ENCODE data around the gene EEF1AKMT2.
A peak's percentile ranks its signal among the peaks of the same experiment; 100 is the strongest.
"Not testable (repeated sequence)": the region's sequence is repeated elsewhere in the genome, so short reads cannot be mapped to it uniquely, and the experiment has no call there.

EEF1AKMT2 gene

DNA sequence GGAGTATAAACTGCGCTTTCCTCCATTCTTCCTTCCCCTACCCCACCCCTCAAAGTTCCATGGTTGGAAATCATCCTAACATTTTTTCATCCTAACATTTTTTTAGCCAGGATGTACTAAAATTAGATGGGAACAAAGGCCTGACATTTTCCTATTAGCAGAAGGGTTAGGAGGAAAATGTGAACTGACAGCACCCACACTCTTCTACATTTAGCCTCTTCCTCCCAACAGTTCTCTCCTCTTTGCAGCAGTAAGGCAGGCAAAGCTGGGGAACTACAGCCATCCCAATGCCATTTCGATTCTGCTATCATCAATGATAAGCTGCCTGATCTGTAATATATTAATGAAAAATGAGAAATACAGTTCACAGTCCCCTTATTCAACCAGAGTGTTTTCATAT lies 36.1 kb downstream of the EEF1AKMT2 start:
- no peak for DNase-seq (ENCODE audit: low read depth)

DNA sequence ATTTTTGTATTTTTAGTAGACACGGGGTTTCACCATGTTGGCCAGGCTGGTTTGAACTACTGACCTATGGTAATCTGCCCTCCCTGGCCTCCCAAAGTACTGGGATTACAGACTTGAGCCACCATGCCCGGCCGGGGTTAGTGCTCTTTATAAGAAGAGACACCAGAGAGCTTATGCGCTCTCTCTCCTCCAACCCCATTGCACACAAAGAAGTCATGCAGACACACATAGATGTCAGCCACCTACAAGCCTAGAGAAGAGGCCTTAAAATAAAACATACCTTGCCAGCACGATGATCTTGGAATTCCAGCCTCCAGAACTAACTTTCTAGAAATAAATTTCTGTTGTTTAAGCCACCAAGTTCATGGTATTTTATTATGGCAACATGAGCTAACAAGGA lies 37.5 kb downstream of the EEF1AKMT2 start:
- DNase-seq (ENCODE audit: low read depth) = no peak

DNA sequence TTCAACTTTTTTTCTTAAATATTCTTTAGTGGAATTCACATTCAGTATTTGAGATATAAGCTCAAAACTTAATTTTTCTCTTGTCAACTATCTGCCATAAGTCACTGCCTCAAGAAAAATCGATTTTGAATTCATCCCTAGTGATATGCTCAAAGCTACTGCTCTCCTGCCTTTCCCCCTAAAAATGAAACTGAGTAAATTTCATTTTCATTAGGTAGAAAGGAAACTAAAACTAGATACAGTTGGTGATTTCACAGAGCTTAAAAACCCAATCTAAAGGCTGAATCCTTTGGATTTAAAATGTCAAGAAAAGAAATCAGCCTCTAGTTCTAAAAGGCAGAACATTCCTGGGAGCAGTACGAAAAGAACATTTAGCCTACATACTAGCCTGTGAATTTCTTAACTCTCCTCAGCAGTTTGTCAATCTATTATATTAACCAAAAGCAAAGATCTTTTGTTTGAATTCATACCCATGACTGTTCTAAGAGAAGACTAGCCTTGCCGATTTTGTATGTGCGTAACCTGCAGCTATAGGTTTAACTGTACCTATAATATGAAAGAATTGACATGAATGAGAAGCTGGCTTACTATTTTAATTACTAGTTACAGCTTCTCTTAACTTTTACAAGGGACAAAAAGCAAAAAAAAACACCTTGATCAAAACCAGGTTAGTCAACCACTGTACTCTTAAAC lies 42.6 kb downstream of the EEF1AKMT2 start:
- no peak for DNase-seq (ENCODE audit: low read depth)

DNA sequence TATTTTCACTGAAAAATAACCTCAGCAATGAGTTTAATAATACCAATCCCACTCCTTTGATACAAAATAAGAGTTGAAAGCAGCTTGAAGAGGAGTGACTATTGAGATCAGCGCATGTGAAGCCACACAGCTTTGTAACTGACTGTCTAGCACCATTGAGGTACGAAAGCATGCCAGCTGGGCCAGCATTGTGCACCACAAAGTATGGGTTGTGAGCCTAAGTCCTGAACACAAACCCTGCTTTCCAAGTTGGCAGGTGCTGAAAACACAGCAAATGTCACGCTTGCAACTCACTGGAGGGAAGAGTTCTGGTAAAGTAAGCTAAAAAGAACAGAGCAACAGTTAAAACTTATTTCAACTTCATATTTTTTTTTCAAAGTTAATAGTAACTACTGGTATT lies 43.5 kb downstream of the EEF1AKMT2 start:
- no peak for DNase-seq (ENCODE audit: low read depth)

DNA sequence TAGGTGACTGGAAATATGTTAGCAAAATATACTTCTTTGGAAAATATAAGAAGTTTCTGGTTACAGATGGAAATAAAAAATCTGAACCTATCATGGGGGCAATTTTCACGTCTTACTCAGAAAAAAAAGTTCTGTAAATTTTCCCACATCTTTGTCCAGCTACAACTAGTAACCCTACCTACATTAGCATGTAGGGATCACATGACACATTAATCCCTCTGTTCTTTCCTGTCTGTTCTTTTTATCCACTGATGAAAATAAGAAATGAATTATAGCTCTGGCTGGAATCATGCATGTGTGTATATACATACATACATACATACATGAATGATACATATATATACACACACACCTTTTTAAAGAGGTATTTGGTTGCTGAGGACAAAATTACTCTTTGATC lies 43.9 kb downstream of the EEF1AKMT2 start:
- DNase-seq (ENCODE audit: low read depth) = no peak

DNA sequence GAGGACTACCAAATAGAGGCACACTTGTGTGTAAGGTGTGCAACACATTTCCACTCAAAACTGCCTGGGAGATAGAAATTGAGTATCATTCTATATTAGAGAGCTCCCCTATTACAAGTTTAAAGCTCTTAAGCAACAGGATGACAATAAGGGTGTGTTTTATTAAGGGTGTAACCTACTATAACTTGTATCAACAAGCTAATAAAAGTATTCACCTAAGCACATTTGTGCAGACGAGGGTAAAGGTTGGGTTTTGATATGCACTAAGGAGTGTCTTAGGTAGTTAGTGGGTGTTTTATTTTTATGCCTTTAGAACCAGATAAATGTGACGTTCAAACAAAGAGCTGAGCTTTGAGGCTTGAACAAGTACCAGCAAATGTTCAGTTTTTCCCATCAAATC lies 44.7 kb downstream of the EEF1AKMT2 start:
- DNase-seq (ENCODE audit: low read depth) = no peak

DNA sequence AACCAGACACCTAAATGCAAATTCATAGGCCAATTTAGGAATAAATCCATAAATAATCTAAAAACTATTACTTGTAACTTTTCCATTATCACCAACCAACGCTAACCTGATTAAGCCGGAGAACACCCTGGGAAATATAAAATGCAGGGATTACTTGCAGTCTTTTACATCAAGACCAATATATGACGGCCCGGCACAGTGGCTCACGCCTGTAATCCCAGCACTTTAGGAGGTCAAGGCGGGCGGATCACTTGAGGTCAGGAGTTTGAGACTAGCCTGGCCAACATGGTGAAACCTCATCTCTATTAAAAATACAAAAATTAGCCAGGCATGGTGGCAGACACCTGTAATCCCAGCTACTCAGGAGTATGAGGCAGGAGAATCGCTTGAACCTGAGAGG lies 45.2 kb downstream of the EEF1AKMT2 start:
- DNase-seq (ENCODE audit: low read depth) = not testable (repeated sequence)

DNA sequence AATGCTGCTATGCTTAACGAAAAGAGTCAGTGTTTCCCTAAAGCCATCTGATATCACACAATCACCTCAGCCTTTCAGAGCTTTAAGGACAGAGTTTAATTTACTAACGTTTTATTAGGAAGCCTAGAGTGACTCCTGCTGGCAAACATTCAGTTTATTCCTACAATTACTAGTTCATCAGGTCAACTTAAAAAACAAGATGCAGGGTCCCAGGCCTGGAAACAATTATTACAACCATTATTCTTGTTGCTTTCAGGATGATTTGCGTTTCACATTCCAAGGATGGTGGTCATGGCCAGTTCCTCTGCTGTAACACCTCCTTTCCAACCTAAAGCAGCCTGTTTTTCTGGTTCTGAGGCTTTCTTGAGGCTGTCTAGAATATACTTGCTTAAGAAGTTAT lies 46.0 kb downstream of the EEF1AKMT2 start:
- no peak for DNase-seq (ENCODE audit: low read depth)

DNA sequence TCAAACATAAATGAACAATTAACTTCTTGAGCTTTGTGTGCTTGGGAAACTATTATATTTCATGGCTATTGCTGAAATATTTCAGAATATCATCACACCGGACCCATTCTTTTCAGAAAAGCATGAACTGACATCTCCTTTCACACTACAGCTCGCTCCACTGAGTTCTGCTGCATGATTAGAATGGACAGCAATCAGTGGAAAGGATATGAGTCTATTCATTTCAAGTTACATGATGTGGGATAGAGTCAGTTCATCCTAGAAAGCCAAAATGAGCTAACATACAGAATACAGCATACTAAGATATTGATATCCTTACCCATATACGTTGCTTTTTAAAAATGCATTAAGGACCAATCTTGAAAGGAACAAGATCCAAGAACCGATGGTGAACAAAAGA lies 46.4 kb downstream of the EEF1AKMT2 start:
- DNase-seq (ENCODE audit: low read depth) = no peak

DNA sequence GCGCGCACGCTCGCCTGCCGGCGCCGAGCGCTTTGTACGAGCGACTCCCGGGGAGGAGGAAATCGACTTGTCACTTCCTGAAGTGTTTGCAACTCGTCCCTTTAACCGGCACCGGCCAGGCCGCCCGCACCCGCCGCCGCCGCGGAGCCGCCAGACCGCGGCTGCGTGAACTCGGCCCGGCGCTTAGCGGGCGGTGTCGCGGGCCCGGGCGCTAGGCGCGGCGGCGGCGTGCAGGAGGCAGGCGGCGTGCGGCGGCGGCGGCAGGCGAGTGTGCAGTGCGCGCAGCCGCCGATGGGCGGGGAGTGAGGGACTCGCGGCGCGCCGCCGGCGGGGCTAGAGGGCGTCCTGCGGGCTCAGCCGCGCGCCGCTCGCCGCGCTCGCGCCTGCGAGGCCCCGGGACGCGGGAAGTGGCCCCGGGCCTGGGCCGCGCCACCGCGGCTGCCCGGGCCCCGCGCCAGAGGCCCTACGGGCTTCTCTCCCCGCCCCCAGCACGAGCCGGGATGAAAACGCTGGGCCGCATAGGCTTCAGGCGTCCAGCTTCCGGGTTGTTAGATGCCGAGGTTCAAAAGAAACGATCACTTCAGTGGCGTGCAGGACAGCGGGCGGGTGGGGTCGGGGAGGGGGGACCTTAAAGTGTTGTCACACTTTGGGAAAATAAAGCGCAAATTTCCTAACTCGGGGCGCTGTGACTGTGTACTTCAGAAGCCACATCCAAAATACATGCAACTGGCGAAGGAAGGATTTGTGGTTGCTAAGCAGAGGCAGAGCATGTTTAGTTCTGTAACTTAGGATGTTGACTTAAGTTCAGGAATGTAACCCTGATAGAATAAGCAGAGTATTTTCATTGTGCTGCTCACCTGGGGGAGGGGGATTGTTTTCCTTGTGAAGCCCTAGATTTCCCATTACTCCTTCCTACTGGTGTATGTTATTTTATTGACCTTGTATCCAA lies 47.3 kb downstream of the EEF1AKMT2 start, which contains the start of gene FAM53B:
FAM53B (minus strand) TSS at position 277 of the 949 bp plus-strand sequence. CDS start 37,665 bp downstream, outside the sequence.
- DNase-seq (ENCODE audit: low read depth) = peak; percentile 74

DNA sequence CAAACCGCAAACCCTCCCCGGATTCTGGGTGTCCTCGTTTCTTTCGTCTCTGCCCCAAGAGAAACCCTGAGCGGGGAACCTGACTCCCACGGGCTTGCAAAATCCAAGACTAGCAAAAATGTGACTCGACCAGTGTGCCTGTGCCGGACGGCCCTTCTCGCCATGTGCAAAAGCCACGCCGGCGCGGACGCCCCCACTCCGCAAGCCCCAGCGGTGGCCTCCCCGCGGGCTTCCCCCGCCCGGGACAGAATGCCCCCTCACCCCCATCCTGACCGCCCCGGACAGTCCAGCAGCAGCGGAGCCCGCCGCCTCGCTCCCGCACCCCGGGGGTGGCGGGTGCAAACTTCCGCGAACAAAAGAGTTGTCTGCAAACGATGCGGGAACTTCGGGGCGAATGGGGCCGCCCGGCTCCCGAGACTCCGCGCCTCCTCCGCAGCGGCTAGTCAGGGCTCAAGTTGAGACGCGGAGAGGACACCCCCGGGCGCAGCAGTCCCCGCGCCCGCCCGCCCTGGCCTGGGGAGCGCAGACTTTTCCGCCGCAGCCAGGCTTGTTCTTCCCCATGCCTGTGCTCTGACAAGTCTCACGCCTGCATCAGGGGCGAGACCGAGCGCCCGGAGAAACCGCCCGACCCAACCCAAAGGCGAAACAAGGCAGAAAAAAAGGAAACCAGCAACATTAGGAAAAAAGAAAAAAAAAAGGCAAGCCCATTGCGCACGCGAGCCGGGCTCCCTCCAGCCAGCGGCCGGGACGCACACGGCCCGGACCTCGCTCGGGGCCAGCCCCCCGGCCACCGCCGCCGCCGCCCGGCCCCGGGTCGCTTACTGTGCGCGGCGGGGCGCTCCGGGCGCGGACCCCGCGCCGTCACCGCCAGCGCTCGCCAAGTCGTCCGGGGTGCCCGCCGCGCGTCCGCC lies 48.2 kb downstream of the EEF1AKMT2 start:
- DNase-seq (ENCODE audit: low read depth) = no peak

DNA sequence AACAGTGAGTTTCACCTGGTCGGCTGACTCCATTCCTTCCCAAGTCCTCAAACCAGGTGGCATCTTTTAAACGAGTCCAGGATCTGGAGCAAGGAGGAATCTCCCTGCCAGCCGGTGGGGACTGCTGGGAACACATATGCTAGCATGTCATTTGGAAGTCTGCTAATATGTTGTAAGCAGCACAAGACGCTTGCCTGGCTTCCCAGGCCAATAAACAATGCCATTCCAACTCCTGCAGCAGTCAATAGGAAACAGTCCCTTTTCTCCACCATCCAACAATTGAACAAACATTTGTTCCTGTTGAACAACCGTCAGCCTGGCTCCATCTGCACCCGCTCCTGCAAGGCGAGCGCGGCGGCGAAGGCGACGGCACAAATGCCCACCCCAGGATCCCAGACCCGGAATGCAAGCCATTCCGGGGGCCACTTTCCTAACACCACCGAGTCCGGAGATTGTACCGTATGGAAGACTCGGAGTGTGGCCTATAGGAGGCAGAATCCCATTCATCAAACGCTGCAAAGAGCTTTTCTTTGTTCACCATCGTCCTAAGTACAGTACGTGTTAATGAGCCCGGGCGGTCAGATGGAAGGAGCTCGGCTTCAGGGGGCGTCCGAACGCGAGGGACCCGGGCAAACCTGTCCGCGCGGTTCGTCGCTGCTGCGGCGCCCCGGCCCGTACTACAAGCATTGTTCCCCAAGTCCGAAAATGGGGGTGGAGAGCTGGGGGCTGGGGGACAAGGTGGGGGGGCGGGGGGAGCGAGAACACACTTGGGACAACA lies 49.1 kb downstream of the EEF1AKMT2 start:
- no peak for DNase-seq (ENCODE audit: low read depth)

DNA sequence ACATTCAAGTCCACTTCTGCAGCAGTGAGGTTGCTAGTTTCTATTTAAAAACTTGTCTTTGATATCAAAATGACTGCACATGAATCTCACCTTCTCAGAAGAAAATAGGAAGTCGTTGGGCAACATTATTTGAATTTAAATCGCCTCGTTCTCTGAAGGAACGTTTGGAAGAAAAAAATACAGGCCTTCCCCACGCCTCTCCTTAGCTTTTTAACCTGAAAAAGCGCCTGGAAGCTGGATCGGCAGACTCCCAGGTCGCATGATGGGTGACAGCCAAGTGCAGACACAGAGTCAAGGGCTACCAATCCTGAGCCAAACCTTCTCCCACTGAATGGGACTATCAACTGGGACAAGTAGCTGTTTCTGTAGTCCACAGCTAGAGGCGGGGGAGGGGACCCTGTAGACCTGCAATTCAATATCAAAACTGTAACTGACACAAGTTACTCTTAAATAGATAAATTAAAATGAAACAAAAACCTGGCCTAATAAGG lies 49.7 kb downstream of the EEF1AKMT2 start:
- DNase-seq (ENCODE audit: low read depth) = no peak

DNA sequence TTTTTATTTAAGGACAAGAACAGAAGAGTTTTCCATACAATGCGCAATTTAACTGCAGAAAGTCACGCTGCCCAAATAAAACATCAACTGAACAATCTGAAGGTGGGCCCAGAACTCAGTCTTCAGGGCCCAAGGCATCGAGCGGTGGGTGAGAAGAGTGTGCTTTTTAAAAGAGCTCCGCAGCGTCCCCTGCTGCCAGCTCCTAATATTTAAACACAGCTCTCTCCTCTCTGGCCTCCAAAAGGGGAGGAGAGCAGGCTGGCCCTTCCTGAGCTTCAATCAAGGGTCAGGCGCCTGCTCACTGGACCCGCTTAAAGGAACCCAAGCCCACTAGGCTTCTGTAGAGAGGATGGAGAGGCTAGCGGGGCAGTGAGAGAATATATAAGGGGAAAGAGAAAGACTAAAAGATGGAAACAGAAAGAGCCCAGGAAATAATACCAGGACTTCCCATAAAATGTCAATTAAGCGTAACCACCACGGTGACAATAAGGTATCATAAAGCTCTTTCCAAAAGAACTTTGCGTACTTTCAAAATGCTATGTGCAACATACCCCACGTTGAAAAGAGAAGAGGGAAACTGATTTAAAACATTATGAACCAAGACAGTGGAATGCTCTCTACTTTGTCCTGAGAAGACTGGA lies 50.3 kb downstream of the EEF1AKMT2 start:
- peak; percentile 67 for DNase-seq (ENCODE audit: low read depth)

DNA sequence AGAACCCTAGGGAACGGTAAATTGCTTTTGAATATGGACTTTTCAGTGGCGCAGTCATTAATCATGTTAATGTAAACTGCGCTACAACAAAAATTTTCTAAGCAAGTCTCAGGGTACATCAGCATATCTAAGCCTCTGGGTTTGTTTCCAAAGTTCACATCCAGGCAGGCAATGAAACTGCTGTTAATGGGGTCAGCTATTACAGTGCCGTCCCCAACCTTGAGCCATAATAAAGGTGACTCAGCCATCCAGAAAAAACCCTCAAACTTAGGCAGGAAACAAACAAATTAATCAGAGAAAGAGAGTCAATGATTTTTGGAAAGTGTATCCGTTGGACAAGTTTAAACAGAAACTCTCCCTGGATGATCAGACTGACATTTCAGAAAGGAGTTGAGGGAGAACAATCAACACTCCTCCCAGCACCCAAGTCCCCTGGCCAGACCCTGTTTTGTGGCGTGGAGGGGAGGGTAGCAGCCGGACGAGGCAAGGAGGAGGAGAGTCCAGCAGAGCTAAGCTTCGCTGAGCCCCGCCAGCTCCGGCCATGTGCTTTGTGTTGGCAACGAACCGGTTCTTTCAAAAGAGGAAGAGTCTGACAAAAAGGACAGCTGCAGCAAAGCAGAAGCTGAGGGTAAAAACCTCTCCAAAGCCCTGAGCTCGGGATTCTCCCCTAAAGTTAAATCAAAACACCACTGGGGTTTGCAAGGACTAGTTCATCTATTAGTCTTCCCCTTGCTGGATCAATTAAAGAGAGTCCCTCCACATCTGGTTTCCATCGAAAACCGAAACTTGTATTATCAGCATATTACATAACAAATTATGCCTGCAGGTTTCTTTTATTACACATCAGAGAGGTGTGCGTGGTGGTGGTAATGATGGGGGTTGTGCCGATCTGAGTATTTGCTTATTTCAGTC lies 51.1 kb downstream of the EEF1AKMT2 start:
- DNase-seq (ENCODE audit: low read depth) = no peak

DNA sequence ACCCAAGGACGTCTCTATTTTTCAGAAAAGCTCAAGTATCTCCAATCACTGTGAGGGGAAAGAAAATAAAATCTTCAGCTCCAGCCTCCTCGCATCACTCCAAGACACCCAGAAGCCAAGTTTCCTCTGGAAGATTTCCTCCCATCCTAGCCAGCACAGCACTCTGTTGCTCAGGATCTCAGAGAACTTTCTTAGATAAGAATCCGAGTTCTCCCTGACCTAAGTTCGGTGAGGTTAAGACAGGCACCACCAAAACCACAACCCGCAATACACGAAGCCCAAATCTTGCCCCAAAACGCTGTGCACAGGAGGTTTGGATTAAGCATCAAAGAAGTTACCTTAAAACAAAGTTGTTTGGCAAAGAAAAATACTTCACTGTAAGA lies 51.7 kb downstream of the EEF1AKMT2 start:
- no peak for DNase-seq (ENCODE audit: low read depth)

DNA sequence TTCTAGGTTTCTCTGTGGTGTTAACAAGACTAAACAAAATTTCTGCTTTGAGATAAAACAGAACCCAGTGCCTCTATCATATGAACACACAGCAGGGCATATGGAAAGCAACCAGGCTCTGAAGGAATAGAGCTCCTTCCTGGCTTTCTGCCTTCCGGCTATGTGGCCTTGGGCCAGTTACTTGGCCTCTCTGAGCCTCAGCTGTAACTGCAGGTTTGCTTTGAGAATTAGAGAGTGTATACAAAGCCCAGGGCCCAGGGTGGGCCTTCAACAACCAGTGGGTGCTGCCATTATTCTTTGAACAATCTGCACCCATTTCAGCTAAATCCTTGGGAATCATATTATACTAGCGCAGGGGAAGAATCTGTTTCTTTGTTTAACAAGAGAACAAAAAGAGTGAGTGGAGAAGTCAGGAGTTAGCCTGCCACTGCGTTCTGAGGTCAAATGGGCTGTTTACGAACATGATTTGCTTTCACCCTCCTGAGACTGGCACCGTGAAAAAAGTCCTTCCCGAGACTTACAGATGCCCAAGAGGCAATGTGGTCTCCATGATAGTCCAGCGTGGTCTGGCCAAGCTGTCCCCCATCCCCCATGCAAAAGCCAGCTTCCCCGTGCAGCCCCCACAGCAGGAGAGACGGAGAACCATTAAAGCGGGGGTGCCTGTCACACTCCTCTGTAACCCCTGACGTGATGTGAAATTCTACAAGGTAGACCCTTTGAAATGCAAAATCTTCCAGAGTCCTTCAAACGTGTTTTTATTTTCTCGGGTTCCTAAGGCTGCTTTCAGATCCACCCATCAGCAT lies 52.4 kb downstream of the EEF1AKMT2 start:
- no peak for DNase-seq (ENCODE audit: low read depth)

DNA sequence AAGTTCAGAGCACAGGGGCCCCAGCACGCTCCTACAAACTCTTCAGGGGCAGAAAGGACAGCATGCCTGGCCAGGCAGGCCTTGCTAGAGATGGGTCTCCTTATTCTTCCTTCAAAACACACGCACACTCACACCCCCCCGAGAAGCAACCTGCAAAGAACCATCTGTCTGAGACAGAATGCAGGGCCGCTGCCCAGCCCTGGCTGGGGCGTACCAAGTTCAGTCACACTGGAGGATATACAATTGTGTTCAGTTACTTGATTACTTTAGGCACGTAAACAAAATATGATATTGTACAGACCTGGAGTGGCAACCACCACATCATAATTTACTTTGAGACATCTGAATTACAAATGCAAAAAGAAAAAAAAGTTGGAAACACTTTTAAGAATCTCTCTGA lies 53.2 kb downstream of the EEF1AKMT2 start:
- no peak for DNase-seq (ENCODE audit: low read depth)

DNA sequence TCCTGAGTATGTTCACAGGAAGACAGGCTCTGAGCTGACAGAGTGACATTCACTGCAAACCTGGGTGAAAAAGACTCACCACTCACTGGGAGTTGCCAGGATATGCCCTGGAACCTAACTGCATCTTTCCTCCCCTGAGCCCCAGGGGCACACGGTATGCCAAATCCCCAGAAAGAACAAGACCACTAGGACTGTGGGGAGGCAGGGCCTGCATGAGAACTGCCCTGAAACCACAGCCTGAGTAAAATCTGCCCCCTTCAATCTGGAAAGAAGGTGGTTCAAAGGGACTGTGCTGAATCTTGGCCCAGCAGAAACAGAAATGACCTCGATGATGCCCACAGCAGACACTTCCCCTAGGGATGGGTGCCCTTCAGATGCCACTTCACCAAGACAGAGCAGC lies 54.0 kb downstream of the EEF1AKMT2 start:
- no peak for DNase-seq (ENCODE audit: low read depth)

Measured in activated T-cell treated with anti-CD3 and anti-CD28 coated beads for 24 hours (primary cell).